Choroid plexus epithelial cell (primary cell): ENCODE measurements around the gene DEDD.

Experiments used
- DNase-seq: peaks from one replicate; pipeline ENCODE4 v3.0.0-alpha.2; 2010; ENCODE audit warnings: low read depth
- H3K4me3 ChIP-seq: 2 replicates; pipeline ENCODE4 v1.5.1; 2011; ENCODE audit warnings: low read depth, mild to moderate bottlenecking, control low read depth, low read length, moderate library complexity
- TF ChIP-seq, protein P1 (sequence below): conservative IDR thresholded peaks from 2 replicates; pipeline ENCODE4 v1.5.1; 2011; ENCODE audit warnings: low read depth, mild to moderate bottlenecking, control low read depth, inconsistent platforms, low read length, moderate library complexity

The DEDD gene

DNA sequence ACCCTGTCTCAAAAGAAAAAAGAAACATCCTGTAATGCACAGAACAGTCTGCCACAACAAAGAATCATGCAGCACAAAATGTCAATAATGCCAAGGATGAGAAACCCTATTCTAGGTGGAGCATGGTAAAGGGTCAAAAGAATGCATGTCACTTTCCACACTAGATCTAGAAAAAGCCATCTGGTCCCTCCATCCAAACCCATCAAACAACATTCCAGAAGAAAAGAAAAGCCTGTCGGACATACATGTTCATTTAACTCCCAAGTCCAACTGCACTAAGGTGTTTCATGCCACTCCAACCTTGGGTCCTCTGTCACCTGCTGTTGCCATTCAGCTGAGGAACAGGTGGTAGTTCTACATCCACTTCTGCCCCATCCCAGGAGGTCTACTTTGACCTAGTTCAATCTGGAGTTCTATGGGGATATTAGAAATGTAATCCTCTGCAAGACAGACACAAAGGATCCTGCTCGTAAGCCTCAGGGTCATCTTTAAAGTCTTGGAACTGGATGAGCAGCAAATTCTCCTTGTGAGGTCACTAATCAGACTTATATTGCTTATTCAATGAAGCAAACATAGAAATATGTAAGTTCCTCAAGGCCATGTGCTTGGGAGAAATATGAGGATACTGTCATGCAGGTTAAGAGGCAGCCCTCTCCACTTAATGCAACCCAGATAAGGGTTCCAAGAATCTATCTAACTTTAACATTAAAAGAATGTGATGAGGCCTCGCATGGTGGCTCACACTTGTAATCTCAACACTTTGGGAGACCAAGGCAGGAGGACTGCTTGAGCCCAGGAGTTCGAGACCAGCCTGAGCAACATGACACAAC lies 3.7 kb downstream of the DEDD start:
- DNase-seq = no peak
- TF ChIP-seq, protein P1, sequence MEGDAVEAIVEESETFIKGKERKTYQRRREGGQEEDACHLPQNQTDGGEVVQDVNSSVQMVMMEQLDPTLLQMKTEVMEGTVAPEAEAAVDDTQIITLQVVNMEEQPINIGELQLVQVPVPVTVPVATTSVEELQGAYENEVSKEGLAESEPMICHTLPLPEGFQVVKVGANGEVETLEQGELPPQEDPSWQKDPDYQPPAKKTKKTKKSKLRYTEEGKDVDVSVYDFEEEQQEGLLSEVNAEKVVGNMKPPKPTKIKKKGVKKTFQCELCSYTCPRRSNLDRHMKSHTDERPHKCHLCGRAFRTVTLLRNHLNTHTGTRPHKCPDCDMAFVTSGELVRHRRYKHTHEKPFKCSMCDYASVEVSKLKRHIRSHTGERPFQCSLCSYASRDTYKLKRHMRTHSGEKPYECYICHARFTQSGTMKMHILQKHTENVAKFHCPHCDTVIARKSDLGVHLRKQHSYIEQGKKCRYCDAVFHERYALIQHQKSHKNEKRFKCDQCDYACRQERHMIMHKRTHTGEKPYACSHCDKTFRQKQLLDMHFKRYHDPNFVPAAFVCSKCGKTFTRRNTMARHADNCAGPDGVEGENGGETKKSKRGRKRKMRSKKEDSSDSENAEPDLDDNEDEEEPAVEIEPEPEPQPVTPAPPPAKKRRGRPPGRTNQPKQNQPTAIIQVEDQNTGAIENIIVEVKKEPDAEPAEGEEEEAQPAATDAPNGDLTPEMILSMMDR = no peak
- H3K4me3 ChIP-seq = no peak overlapping the region

DNA sequence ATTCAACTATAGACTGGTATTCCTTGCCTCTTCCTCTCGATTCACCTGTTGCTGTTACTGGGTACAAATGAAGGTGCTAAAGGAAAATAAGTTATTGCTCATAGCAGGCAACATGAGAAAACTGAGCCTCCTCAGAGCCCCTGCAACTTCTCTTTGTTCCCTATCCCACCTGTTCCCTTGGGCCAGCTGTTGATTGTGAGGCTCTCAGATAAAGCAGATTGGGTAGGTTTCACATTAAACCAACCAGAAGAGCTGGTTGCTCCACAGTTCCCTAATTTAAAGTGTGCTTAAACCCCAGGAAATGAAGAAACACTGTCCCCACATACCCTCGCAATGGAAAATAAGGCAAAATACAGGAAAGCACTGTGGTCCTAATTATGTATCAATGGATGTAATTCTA lies 4.8 kb downstream of the DEDD start:
- TF ChIP-seq, protein P1 = no peak
- DNase-seq = no peak
- no peak overlapping the region for H3K4me3 ChIP-seq

DNA sequence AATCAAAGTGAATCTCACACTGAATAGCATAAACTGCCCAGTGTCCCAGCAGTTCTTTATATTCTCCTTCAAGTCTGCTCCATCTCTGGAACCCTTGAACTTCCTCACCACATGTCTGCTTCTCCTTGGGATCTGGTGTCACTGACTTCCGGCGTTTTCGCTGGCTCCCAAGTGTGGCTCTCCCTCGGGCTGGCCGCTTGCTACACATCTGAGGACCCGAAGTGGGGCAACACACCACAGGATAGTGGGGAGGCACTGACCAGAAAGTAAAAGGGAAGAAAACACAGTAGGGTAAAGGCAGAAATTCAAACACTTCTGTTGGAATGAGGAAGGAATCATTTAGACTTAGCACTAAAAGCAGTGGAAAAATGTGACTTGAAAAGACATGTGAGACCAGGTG lies 9.5 kb downstream of the DEDD start:
- TF ChIP-seq, protein P1 = no peak
- no peak overlapping the region for H3K4me3 ChIP-seq
- no peak for DNase-seq

DNA sequence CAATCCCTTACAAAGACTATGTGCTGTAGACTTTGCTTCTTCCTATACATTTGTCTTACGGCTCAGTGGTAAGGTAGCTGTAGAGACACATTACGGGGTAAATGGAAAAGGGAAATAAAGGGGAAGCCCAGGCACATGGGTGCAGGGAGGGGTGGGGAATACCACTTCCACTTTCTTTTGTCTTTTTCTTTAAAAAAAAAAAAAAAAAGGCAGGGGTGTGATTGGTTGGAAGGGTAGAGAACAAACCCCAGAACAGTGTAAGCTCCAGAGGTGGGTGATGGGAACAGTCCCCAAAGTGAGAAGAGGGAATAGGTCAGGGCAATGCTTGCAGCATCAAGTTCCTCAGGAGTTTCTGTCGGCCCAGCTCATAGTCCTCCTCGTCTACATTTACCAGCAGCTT lies 10.6 kb downstream of the DEDD start:
- DNase-seq = no peak
- TF ChIP-seq, protein P1 = no peak
- H3K4me3 ChIP-seq = no peak overlapping the region

DNA sequence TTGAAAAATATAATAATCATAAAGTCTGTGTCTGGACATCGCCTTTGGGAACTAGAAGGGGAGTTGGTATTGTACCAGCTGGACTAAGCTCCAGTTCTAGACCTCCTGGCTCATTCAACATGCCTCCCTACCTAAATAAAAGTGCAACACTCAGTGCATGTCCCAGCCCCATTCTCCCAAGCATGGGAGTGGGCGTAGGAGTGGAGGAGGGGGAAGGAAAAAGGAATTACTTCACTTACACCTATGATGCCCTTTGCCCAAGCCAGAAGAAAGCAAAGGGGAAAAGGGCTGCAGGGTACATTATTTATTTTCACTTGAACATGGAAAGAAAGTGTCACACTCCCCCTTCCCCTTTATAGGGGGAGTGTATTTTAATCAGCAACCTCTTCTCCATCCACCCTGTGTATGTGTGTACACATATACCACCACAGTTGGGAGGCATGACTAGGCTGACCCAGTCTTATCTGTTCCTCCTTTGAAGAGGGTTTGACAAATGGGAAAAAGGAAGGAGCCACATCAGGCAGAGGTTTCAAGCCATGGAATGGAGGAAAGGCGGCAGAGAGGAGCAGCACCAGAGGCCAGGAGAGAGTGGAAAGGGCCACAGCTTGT lies 11.3 kb downstream of the DEDD start:
- no peak overlapping the region for H3K4me3 ChIP-seq
- TF ChIP-seq, protein P1 = no peak
- DNase-seq = no peak

DNA sequence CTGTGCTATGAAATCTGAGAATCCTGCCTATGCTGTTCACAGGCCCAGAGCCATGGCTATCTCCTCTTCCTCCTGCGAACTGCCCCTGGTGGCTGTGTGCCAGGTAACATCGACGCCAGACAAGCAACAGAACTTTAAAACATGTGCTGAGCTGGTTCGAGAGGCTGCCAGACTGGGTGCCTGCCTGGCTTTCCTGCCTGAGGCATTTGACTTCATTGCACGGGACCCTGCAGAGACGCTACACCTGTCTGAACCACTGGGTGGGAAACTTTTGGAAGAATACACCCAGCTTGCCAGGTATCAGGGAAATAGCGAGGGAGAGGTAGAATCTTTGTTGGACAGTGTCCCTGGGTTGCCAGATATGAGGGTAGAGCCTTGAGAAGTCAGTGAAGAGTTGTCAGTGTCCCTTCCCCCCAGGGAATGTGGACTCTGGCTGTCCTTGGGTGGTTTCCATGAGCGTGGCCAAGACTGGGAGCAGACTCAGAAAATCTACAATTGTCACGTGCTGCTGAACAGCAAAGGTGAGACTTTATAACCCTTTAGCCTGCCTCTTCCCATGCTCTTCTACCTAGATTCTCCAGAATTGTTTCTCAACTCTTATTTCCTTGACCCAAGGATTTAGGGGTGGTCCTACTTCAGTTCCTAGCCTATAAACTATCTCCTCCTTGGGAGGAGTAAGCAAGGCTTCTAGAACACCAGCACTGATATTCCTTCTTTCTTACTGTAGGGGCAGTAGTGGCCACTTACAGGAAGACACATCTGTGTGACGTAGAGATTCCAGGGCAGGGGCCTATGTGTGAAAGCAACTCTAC lies 13.2 kb downstream of the DEDD start:
- TF ChIP-seq, protein P1 = peak; percentile 59
- DNase-seq = peak; percentile 93
- peak overlapping the region; percentile 99 for H3K4me3 ChIP-seq
